A673 (cell line): ENCODE results near the gene CAMK1D.

Experiments used
- EZH2 ChIP-seq: fragments of 200-600 bp; sonication (generic); IDR thresholded peaks from 2 replicates; pipeline ENCODE4 v1.6.1; 2017; ENCODE audit warnings: borderline replicate concordance, low read depth, mild to moderate bottlenecking, mixed read lengths, antibody characterized with exemption, low read length; ENCODE audit not compliant: poor library complexity, severe bottlenecking
- TF ChIP-seq, protein P1 (sequence below): fragments of 300-800, 200-600 bp; sonication (generic); conservative IDR thresholded peaks from 2 replicates; pipeline ENCODE4 v1.5.1; 2017; ENCODE audit warnings: low read depth, mild to moderate bottlenecking, antibody characterized with exemption, low read length, moderate library complexity, mixed read lengths

DNA sequence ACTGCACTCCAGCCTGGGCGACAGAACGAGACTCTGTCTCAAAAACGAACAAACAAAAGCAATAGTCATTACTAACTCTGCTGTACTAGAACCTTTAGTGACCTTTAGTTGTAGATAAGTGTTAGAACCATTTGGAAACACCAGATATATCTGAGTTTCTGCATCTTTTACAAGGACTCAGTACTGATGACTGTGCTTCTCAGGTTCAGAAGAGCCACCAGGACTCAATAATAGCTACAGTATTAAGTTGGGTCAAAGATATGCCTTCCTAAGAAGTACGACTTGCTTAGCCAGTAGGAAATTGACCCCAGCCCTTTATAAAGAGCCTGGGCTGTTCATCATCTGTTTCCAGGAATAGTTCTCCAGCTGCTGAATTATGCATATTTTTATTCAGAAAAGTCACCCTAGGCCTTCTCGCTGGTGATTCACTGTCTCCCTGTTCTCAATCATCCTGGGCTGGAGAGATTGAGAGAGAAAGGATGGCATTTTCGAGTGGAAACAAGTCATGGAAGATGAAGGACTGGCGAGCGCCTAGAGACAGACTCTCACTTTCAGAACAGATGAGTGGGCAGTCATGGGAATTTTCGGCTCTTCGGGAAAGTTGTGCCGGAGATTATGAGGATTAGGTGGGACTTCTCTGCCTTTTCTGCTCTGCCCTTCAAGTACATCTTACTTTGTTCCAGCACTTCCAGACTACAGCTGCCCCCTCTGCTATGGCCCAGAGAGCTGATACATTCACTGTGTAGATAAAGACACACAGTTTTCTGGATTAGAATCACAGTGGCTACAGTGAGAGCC is 336.1 kb downstream of the CAMK1D start:
- TF ChIP-seq, protein P1, sequence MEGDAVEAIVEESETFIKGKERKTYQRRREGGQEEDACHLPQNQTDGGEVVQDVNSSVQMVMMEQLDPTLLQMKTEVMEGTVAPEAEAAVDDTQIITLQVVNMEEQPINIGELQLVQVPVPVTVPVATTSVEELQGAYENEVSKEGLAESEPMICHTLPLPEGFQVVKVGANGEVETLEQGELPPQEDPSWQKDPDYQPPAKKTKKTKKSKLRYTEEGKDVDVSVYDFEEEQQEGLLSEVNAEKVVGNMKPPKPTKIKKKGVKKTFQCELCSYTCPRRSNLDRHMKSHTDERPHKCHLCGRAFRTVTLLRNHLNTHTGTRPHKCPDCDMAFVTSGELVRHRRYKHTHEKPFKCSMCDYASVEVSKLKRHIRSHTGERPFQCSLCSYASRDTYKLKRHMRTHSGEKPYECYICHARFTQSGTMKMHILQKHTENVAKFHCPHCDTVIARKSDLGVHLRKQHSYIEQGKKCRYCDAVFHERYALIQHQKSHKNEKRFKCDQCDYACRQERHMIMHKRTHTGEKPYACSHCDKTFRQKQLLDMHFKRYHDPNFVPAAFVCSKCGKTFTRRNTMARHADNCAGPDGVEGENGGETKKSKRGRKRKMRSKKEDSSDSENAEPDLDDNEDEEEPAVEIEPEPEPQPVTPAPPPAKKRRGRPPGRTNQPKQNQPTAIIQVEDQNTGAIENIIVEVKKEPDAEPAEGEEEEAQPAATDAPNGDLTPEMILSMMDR: no peak
- TF ChIP-seq EZH2: no peak
